Measurements from ENCODE around the gene FADS2. TPM values are rescaled to one million over a fixed set of nuclear protein-coding genes. Genes with fewer than 3 reads are reported as not detected.
A peak's percentile ranks its signal among the peaks of the same experiment; 100 is the strongest.

FADS2 gene
- total and polyA plus RNA-seq, 10 of the 15 experiments (the other 5 are each of a cell fraction or from before 2014, with no cell fraction given) = 3.3 to 313 (median 149) TPM

DNA sequence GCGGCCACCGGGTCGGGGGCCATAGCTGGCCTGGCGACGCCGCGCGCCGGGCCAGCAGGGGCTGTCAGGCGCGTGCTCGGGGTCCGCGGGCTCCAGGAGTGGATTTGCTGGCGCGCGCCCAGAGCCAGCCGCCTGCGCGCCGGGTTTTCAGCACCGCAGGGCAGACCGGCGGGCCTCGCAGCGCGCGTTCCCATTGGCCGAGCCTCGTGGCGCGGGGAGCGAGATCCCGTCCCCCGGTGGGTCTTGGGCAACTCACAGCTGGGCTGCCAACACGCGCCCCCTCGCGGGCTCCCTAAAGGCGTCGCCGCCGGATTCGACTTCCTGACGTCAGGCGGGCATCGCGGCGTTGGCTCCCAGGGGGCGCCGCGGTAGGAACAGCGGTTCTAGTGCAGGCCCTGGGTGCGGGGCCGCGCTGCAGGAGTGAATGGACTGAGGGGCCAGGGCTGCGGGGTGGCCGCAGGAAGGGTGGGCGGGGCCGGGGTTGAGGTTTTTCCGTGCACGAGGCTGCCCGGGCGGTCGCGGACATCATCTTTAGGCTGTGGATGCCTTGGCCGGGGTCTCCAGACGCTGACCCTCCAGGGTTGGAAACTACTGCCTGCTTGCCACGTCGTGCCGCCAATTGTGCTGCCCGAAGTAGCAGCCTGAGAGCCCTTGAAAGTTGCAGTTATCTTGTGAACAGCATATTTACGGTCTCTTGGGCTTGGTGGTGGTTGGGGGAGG is 11.2 kb upstream of the FADS2 start, which contains the start of gene FADS1 (continued):
- TF ChIP-seq REST (IDR thresholded peaks at IDR 0.05; ENCODE audit: low read depth, low read length) (no peak), SMC3 (IDR thresholded peaks at IDR 0.05; ENCODE audit: borderline replicate concordance, low read length) (no peak; the same call in 1 of the 2 replicates), EED (IDR thresholded peaks at IDR 0.05; ENCODE audit: low read depth) (peak; percentile 63; the same call in 1 of the 2 replicates), MAX (IDR thresholded peaks at IDR 0.05; ENCODE audit: low read depth, low read length) (peak; percentile 65), CREB1 (IDR thresholded peaks at IDR 0.05; ENCODE audit: low read depth) (peak; percentile 78), POLR2AphosphoS2 (IDR thresholded peaks at IDR 0.05; ENCODE audit: low read depth, low read length) (no peak)
- TF ChIP-seq, protein P1, sequence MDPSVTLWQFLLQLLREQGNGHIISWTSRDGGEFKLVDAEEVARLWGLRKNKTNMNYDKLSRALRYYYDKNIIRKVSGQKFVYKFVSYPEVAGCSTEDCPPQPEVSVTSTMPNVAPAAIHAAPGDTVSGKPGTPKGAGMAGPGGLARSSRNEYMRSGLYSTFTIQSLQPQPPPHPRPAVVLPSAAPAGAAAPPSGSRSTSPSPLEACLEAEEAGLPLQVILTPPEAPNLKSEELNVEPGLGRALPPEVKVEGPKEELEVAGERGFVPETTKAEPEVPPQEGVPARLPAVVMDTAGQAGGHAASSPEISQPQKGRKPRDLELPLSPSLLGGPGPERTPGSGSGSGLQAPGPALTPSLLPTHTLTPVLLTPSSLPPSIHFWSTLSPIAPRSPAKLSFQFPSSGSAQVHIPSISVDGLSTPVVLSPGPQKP (IDR thresholded peaks at IDR 0.05; ENCODE audit: low read depth, low read length) = no peak

All from GM12878 (cell line).